Measurements from ENCODE around the gene UBE2Z. TPM values are rescaled to one million over a fixed set of nuclear protein-coding genes. Genes with fewer than 3 reads are reported as not detected.
A peak's percentile ranks its signal among the peaks of the same experiment; 100 is the strongest.

Gene UBE2Z
- total and polyA plus RNA-seq, 9 of the 15 experiments (the other 6 are each of a cell fraction or from before 2014, with no cell fraction given) = 11.8 to 89.0 (median 38.2) TPM

DNA sequence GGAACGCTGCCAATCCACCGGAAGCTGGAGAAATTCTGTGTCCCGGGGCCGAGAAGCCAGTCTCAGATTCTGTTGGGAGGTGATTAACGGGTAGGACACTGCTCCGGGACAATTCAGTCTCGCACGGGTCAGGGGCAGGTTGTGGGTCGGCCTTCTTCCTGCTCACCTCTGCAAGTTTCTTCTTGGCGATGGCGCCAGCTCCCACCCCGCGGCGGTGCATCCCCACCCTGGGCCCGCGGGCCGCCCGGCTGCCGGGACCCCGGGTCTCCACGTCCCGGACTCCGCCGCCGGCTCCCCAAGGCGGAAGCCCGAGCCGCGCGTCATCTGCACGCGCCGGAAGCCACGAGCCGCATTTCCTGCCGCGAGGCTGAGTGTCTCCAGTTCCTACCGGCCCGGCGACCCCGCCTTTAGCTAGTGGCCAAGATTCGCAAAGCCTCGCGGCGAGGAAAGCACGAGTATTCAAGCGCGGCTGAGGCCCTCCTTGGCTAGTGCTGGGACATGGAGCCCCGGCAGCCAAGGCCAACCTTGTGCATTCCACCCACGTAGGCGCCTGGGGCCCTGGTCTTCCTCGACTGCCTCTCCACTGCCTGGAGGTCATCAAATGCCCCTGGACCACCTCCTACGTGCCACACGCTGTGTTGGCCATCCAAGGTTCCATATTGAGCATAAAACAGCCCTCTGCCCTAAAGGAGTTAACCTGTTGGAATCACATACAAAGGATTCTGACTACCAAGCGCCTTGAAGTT, 36.5 kb downstream of the UBE2Z start, which contains the start of gene SNF8 (continued):
- TF ChIP-seq TARDBP (IDR thresholded peaks at IDR 0.05) = 0 out of 2 replicates have a peak, but pooled peaks have one; percentile 46
- TF ChIP-seq ZNF212 (CRISPR knock-in tag; IDR thresholded peaks at IDR 0.05) = no peak
- TF ChIP-seq, protein P1, sequence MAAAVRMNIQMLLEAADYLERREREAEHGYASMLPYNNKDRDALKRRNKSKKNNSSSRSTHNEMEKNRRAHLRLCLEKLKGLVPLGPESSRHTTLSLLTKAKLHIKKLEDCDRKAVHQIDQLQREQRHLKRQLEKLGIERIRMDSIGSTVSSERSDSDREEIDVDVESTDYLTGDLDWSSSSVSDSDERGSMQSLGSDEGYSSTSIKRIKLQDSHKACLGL (CRISPR knock-in tag; IDR thresholded peaks at IDR 0.05; ENCODE audit: borderline replicate concordance, poor library complexity, severe bottlenecking) = no peak
- peak; percentile 96 for TF ChIP-seq MTA1 (IDR thresholded peaks at IDR 0.05; ENCODE audit: borderline replicate concordance)
- TF ChIP-seq RHOXF2B (CRISPR knock-in tag; conservative IDR thresholded peaks at IDR 0.05) = no peak
- TF ChIP-seq REST (IDR thresholded peaks at IDR 0.05; ENCODE audit: borderline replicate concordance) = peak; percentile 95
- TF ChIP-seq REST (CRISPR knock-in tag; IDR thresholded peaks at IDR 0.05; ENCODE audit: low read depth) = no peak
- peak; percentile 45; the same call in 1 of the 2 replicates for TF ChIP-seq ZKSCAN1 (IDR thresholded peaks at IDR 0.05; ENCODE audit: low read depth, low read length)
- peak; percentile 65; the same call in 1 of the 2 replicates for TF ChIP-seq ZBTB33 (CRISPR knock-in tag; IDR thresholded peaks at IDR 0.05)
- peak; percentile 94 for TF ChIP-seq C11orf30 (IDR thresholded peaks at IDR 0.05; ENCODE audit: low read depth)
- peak; percentile 65 for TF ChIP-seq TAF9B (IDR thresholded peaks at IDR 0.05; ENCODE audit: partially characterized antibody)
- TF ChIP-seq ZBTB12 (CRISPR knock-in tag; IDR thresholded peaks at IDR 0.05) = peak; percentile 95
- peak; percentile 81 for TF ChIP-seq RBBP5 (IDR thresholded peaks at IDR 0.05; ENCODE audit: borderline replicate concordance, insufficient read depth, low read length, poor library complexity, severe bottlenecking)
- peak; percentile 7 for TF ChIP-seq ZFP36 (IDR thresholded peaks at IDR 0.05; ENCODE audit: low read depth, low read length, partially characterized antibody)
- no peak for TF ChIP-seq FOXM1 (IDR thresholded peaks at IDR 0.05; ENCODE audit: low read depth)
- peak; percentile 96 for TF ChIP-seq FOXM1 (CRISPR knock-in tag; IDR thresholded peaks at IDR 0.05; ENCODE audit: low read depth)
